Measurements from ENCODE around the gene GABBR2. TPM values are rescaled to one million over a fixed set of nuclear protein-coding genes. Genes with fewer than 3 reads are reported as not detected.
A peak's percentile ranks its signal among the peaks of the same experiment; 100 is the strongest.
"Not testable (repeated sequence)": the region's sequence is repeated elsewhere in the genome, so short reads cannot be mapped to it uniquely, and the experiment has no call there.

GABBR2 gene
- total RNA-seq, 2 experiments from 2014 or later, result not detected

DNA sequence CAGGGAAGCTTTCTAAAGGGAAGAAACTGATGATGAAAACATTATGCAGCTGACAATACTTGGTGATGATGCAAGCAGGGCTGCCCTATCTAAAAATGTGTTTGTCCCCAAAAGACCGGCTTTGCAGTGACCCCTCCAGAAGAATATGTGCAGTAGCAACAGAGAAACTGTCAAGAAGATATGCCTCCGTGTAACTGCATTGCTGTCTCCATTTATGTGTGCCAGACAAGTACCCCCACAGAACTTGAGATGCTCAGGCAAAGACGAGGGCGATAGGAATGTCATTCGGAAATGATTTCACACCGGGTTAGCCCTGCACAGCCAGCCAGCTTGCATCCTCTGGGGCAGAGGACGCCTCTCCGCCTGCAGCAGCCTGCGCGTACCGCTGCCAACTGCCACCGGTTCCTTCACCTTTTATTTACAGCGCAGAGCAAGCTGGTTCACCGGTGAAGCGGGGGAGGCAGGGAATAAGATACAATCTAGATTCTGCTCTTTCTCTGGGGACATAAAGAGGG, 2.0 kb downstream of the GABBR2 start:
- Mint-ChIP-seq H3K4me3 (no peak overlapping the region), H3K27ac (no peak overlapping the region), H3K36me3 (no peaks in the 10 kb centered on the region), H3K27me3 (peaks cover 78% of the 10 kb centered on the region), H3K9me3 (no peaks in the 10 kb centered on the region), H3K4me1 (no peaks in the 10 kb centered on the region)
- DNase-seq, result no peak

DNA sequence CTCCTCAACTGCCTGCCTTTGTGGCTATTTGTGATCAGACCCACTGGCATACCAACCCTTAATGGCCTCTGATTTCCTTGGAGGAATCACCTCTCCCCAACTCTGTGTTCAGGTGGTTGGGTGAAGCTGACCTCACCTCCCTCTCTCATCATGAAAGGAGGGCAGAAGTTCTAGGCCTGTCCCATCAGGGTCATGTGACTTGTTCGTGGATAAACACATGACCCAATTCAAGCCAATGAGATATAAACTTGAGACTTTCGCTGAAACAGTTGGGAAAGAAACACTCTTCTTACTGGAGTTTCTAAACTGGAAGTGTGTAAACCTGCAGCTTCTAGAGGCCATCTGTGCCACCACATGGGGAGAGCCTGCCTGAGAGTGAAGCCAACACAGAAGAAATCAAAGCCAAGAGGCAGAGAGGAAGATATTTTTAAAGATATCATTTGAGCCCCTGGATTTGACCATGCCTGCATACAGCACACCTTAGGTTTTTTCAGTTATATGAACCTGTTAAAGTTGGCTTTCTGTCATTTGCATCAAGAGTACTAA, 5.8 kb downstream of the GABBR2 start:
- no peaks in the 10 kb centered on the region for H3K4me1 Mint-ChIP-seq
- peaks cover 53% of the 10 kb centered on the region for H3K27me3 Mint-ChIP-seq
- H3K36me3 Mint-ChIP-seq, result no peaks in the 10 kb centered on the region
- H3K4me3 Mint-ChIP-seq, result no peak overlapping the region
- H3K9me3 Mint-ChIP-seq, result no peaks in the 10 kb centered on the region
- H3K27ac Mint-ChIP-seq, result no peak overlapping the region
- DNase-seq, result no peak

DNA sequence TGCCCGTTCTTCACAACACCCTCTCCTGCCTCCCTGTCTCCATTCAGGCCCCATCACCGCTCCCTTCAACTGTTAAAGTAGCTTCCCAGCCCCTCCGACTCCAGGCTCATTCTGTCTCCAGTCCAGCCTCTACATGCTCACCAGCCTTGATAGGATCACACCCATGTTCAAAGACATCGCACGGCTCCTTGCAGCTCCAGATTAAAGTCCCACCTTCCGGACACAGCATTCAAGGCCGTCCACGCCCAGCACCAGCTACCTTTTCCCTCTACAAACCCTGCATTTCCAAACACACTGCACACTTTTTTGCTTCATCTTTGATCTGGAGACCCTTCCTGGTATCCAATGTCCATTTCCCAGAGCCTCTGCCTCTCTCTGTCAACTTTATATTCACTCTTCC, 6.4 kb downstream of the GABBR2 start:
- no peak overlapping the region for H3K27ac Mint-ChIP-seq
- no peaks in the 10 kb centered on the region for H3K9me3 Mint-ChIP-seq
- no peak overlapping the region for H3K4me3 Mint-ChIP-seq
- DNase-seq, result no peak
- H3K4me1 Mint-ChIP-seq, result no peaks in the 10 kb centered on the region
- H3K27me3 Mint-ChIP-seq, result peaks cover 50% of the 10 kb centered on the region
- no peaks in the 10 kb centered on the region for H3K36me3 Mint-ChIP-seq

- no peaks in the 10 kb centered on the region for H3K9me3 Mint-ChIP-seq
- DNase-seq, result no peak
- no peak overlapping the region for H3K4me3 Mint-ChIP-seq
- no peaks in the 10 kb centered on the region for H3K4me1 Mint-ChIP-seq
- peaks cover 49% of the 10 kb centered on the region for H3K27me3 Mint-ChIP-seq
- H3K27ac Mint-ChIP-seq, result no peak overlapping the region
- H3K36me3 Mint-ChIP-seq, result no peaks in the 10 kb centered on the region
These were observed 7.2 kb downstream of the GABBR2 start for GRCh38 chr9:98701576-98701975.

GRCh38 chr9:98700801-98701200, 7.9 kb downstream of the GABBR2 start:
- H3K9me3 Mint-ChIP-seq, result no peaks in the 10 kb centered on the region
- DNase-seq, result no peak
- H3K27ac Mint-ChIP-seq, result no peak overlapping the region
- no peaks in the 10 kb centered on the region for H3K4me1 Mint-ChIP-seq
- no peak overlapping the region for H3K4me3 Mint-ChIP-seq
- H3K27me3 Mint-ChIP-seq, result peaks cover 46% of the 10 kb centered on the region
- H3K36me3 Mint-ChIP-seq, result no peaks in the 10 kb centered on the region

GRCh38 chr9:98698856-98699255, 9.9 kb downstream of the GABBR2 start:
- H3K27me3 Mint-ChIP-seq, result peaks cover 27% of the 10 kb centered on the region
- no peak overlapping the region for H3K4me3 Mint-ChIP-seq
- no peaks in the 10 kb centered on the region for H3K9me3 Mint-ChIP-seq
- DNase-seq, result no peak
- no peaks in the 10 kb centered on the region for H3K4me1 Mint-ChIP-seq
- H3K36me3 Mint-ChIP-seq, result no peaks in the 10 kb centered on the region
- H3K27ac Mint-ChIP-seq, result no peak overlapping the region

- no peaks in the 10 kb centered on the region for H3K4me1 Mint-ChIP-seq
- no peaks in the 10 kb centered on the region for H3K36me3 Mint-ChIP-seq
- no peaks in the 10 kb centered on the region for H3K9me3 Mint-ChIP-seq
- H3K27ac Mint-ChIP-seq, result no peak overlapping the region
- no peak overlapping the region for H3K4me3 Mint-ChIP-seq
- DNase-seq, result no peak
- H3K27me3 Mint-ChIP-seq, result peaks cover 16% of the 10 kb centered on the region
These were observed 13.8 kb downstream of the GABBR2 start for GRCh38 chr9:98694943-98695342.

GRCh38 chr9:98692392-98692791, 16.3 kb downstream of the GABBR2 start:
- Mint-ChIP-seq H3K4me1 (no peaks in the 10 kb centered on the region), H3K36me3 (no peaks in the 10 kb centered on the region), H3K9me3 (no peaks in the 10 kb centered on the region), H3K4me3 (no peak overlapping the region), H3K27ac (no peak overlapping the region), H3K27me3 (peaks cover 12% of the 10 kb centered on the region)
- DNase-seq, result no peak

DNA sequence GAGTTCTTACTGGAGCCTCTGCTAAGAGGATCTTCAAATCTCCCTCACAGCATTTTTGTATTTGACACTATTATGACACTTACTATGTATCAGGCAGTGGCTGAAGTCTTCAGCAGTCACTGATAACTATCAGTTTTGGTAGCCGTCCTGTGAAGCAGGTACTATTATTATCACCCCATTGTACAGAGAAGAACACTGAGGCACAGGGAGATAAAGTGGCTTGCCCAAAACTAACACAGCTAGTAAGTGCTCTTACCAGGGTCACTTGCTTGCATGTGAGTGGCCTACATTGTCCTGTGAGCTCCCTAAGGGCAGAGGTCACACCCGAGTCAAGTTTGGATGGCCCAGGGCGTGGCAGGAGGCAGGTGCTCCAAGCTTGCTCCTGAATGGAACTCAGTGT, 16.8 kb downstream of the GABBR2 start:
- H3K27me3 Mint-ChIP-seq, result peaks cover 8% of the 10 kb centered on the region
- no peaks in the 10 kb centered on the region for H3K9me3 Mint-ChIP-seq
- H3K36me3 Mint-ChIP-seq, result no peaks in the 10 kb centered on the region
- H3K4me1 Mint-ChIP-seq, result no peaks in the 10 kb centered on the region
- no peak overlapping the region for H3K27ac Mint-ChIP-seq
- no peak for DNase-seq
- no peak overlapping the region for H3K4me3 Mint-ChIP-seq

DNA sequence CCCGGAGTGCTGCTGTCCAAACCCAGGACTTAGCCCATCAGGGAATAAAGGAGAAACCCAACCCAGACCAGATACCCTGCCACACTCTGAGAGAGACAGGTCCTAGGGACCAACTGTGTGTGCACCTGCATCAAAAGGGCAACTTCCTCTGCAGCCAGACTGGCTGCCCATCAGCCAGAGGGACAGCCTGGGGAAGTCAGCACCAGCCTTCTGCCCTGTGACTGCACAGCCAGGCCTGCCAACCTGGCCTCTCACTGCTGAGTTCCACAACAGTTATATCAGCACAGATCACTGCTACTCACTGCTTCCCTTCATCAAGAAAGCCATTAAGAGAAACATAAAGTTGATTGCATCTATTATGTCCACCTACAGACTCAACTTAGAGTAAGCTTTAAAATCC, 18.0 kb downstream of the GABBR2 start:
- no peak overlapping the region for H3K27ac Mint-ChIP-seq

DNA sequence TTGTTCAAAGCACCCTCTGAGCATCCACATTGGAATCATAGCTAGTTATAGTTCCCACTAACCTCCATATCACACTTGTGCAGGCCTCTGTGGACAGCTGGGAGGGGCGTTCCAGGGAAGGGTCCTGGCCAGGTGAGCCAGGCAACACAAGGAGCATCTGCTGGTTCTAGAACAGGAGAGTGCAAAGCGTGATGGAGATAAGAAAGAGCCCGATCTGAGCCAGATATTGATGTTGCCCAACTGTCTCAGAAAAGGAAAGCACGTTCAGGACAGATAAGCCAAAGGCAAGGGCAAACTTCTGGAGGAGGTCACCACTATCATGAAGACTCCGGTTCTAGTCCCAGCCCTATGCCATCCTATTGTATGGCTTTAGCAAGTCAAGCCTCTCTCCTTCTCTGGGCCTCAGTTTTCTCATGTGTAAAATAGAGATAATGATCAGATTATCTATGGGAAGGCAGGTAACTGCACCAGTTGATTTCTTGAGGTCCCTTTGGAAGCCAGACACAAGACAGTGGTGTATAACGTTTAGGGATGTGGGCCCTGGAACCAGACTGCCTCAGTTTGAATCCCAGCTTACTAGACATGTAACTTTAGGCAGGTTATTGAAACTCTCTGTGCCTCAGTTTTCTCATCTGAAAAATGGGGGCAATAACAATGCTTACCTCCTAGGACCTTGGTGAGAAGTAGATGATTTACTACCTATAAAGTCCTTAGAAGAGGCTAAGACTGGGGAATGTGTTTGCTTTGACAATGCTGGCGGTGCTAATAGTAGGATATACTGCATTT, 19.8 kb downstream of the GABBR2 start:
- H3K27ac Mint-ChIP-seq, result no peak overlapping the region
- H3K36me3 Mint-ChIP-seq, result no peaks in the 10 kb centered on the region
- no peaks in the 10 kb centered on the region for H3K4me1 Mint-ChIP-seq
- H3K9me3 Mint-ChIP-seq, result no peaks in the 10 kb centered on the region
- DNase-seq, result no peak
- H3K4me3 Mint-ChIP-seq, result no peak overlapping the region
- no peaks in the 10 kb centered on the region for H3K27me3 Mint-ChIP-seq

More for the DNA sequence above, 18.0 kb downstream of the GABBR2 start:
- Mint-ChIP-seq H3K9me3 (no peaks in the 10 kb centered on the region), H3K4me1 (no peaks in the 10 kb centered on the region), H3K4me3 (no peak overlapping the region), H3K27me3 (no peaks in the 10 kb centered on the region), H3K36me3 (no peaks in the 10 kb centered on the region)
- DNase-seq, result no peak

GRCh38 chr9:98687911-98688310, 20.8 kb downstream of the GABBR2 start:
- Mint-ChIP-seq H3K27ac (no peak overlapping the region), H3K4me3 (no peak overlapping the region), H3K27me3 (no peaks in the 10 kb centered on the region), H3K9me3 (no peaks in the 10 kb centered on the region), H3K4me1 (no peaks in the 10 kb centered on the region), H3K36me3 (no peaks in the 10 kb centered on the region)
- no peak for DNase-seq

DNA sequence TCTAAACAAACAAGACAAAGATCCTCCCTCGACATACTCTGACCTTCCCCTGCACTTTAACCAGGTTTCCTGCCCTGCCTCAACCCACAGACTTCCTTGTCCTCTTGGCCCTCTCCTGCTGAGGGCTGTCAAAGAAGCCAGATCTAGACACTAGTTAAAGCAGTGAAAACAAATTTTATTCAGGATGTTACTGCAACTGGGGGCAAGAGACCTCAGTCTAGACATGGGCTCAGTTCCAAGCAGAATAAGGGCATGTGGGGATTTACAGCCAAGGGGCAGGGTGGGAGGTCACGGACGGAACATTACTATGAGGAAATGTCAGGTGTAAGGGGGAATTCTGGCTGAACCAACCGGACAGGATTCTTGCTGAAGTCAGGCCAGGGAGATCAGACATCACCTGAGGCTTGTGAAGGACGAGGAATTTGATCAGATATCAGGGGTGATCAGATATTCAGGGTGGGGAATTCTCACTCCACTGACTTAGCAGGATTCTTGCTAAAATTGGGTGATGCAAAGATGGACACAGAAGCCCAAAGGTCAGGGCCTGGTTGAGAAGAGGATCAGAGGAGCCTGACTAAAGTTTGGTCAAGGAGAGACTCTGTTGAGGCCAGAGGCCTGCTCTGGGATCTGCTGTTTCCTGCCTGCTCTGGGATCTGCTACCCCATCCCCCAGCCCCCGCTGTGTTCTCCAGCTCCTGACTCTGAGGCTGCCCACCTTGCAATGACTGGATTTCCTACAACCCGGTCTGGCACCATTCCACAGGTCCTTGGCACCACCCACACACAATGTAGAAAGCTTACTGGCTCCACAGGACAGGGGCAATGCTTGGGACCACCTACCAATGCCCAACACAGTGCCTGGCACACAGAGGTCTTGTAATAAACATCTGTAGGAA, 21.5 kb downstream of the GABBR2 start:
- no peaks in the 10 kb centered on the region for H3K27me3 Mint-ChIP-seq
- H3K36me3 Mint-ChIP-seq, result no peaks in the 10 kb centered on the region
- DNase-seq, result no peak
- H3K9me3 Mint-ChIP-seq, result no peaks in the 10 kb centered on the region
- no peaks in the 10 kb centered on the region for H3K4me1 Mint-ChIP-seq
- no peak overlapping the region for H3K4me3 Mint-ChIP-seq
- no peak overlapping the region for H3K27ac Mint-ChIP-seq

DNA sequence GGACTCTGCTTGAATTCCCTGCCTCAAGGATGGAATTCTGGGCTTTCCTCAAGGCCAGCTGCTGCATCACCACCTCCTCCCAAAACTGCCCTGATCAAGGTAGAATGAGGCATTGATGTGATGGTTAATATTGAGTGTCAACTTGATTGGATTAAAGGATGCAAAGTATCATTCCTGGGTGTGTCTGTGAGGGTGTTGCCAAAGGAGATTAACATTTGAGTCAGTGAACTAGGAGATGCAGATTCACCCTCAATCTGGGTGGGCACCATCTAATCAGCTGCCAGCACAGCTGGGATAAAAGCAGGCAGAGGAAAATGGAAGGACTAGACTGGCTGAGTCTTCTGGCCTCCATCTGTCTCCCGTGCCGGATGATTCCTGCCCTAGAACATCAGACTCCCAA, 23.9 kb downstream of the GABBR2 start:
- not testable (repeated sequence) for H3K36me3 Mint-ChIP-seq

DNA sequence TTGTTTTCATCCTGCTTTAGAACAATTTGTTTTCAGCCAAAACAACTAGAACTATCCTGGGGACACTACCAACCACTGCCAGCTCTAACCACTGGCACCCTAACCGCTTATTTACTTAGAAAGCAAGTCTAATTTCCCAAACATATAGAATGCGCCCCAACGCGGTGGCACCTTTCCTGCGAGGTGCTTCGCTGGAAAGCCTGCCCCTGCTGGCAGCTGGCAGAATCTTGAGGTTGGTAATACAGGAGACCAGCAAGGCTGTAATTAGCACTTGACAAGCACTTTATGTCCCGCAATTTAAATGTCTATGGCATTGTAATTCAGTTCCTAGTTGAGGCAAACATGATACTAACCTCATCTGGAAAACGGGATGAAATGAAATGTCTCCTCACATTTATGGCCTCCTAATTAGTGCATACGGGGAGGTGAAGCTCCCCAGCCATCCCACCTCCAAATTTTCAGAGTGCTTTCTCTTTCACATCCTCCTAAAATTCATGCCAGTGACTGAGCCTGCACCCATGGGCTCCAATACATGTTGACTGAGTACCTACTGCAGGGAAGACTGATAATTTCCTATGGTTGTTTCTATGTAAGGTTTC, 30.4 kb downstream of the GABBR2 start:
- H3K27me3 Mint-ChIP-seq, result peaks cover 31% of the 10 kb centered on the region
- no peaks in the 10 kb centered on the region for H3K36me3 Mint-ChIP-seq
- no peaks in the 10 kb centered on the region for H3K4me1 Mint-ChIP-seq
- no peak overlapping the region for H3K27ac Mint-ChIP-seq
- H3K9me3 Mint-ChIP-seq, result no peaks in the 10 kb centered on the region
- peak; percentile 6 for DNase-seq
- no peak overlapping the region for H3K4me3 Mint-ChIP-seq

More for the DNA sequence above, 23.9 kb downstream of the GABBR2 start:
- not testable (repeated sequence) for H3K9me3 Mint-ChIP-seq, DNase-seq, H3K4me1 Mint-ChIP-seq, H3K4me3 Mint-ChIP-seq, H3K27ac Mint-ChIP-seq, H3K27me3 Mint-ChIP-seq
